Naive thymus-derived CD8-positive, alpha-beta T cell (primary cell): ENCODE measurements around the gene SARNP. TPM values are rescaled to one million over a fixed set of nuclear protein-coding genes. Genes with fewer than 3 reads are reported as not detected.
"Not testable (repeated sequence)": the region's sequence is repeated elsewhere in the genome, so short reads cannot be mapped to it uniquely, and the experiment has no call there.

Experiments
- ATAC-seq, 2 donors: fragments of 150-1000 bp; cut with Tn5 transposase in 1 of 2; sonication (Bioruptor Pico), chemical (Tn5 transposase) in 1 of 2; 1 replicate in 1 of 2; 2 replicates in 1 of 2; pipeline ENCODE4 v1.10.0; 2021; ENCODE audit warnings: mild to moderate bottlenecking in 2 of 2, moderate library complexity in 2 of 2
- POLR2A ChIA-PET: fragments of 350-600 bp; sonication (Branson Sonifier 250); formaldehyde crosslinking; loops from one replicate; lab custom pipeline; 2021; ENCODE audit warnings: antibody characterized with exemption; lab: Charles Lee
- DNase-seq, 10 donors: peaks; one replicate each; pipeline versions ENCODE4 v3.0.0 to v3.0.0-alpha.2; 2020 to 2022
- H3K27ac Mint-ChIP-seq, 10 donors: one replicate each; pipeline ENCODE4 v1.8.0; 2020 to 2022; ENCODE audit warnings: mild to moderate bottlenecking in 10 of 10, mixed read lengths in 10 of 10, moderate library complexity in 4 of 10, inconsistent platforms in 1 of 10
- H3K27me3 Mint-ChIP-seq, 5 donors: one replicate each; pipeline ENCODE4 v1.8.0; 2021 to 2022; ENCODE audit warnings: mixed read lengths in 5 of 5
- H3K36me3 Mint-ChIP-seq, 3 donors: one replicate each; pipeline ENCODE4 v1.8.0; 2020 to 2022; ENCODE audit warnings: mixed read lengths in 3 of 3, mild to moderate bottlenecking in 2 of 3, inconsistent platforms in 1 of 3
- H3K4me1 Mint-ChIP-seq, 4 donors: one replicate each; pipeline ENCODE4 v1.8.0; 2021 to 2022; ENCODE audit warnings: mixed read lengths in 4 of 4
- H3K4me3 Mint-ChIP-seq, 10 donors: one replicate each; pipeline ENCODE4 v1.8.0; 2020 to 2022; ENCODE audit warnings: mild to moderate bottlenecking in 10 of 10, mixed read lengths in 10 of 10, moderate library complexity in 6 of 10, inconsistent platforms in 1 of 10
- H3K9me3 Mint-ChIP-seq, 9 donors: one replicate each; pipeline ENCODE4 v1.8.0; 2020 to 2022; ENCODE audit warnings: mixed read lengths in 9 of 9, mild to moderate bottlenecking in 3 of 9, inconsistent platforms in 1 of 9, moderate library complexity in 1 of 9
- polyA plus RNA-seq, 3 donors: library from polyadenylated mRNA; unstranded; fragments of 300-500 nt; fragmentation: Illumina TruSeq; gene quantifications; one replicate each; pipeline ENCODE4 v1.2.3, GENCODE V29; 2021
- total RNA-seq, 8 experiments: library from RNA in 2 of 8; stranded (reverse) in 2 of 8; gene quantifications; one replicate each; pipeline ENCODE4 v1.2.3 and lab custom pipeline; 2021 to 2026

Gene SARNP
- total RNA-seq (10 to 100 TPM; 43.6 to 43.9 TPM), polyA plus RNA-seq (100 to 1,000 TPM in 1 of 3 donors, 10 to 100 TPM in 2; 93.6 to 104 (median 94.0) TPM), total RNA-seq (lab: John Stamatoyannopoulos, UW) (2.5 to 9.3 (median 5.6) reads per million in 6 experiments)

- peaks cover 0 to 64% (median 7%) of the 10 kb centered on the region in 3 donors for H3K36me3 Mint-ChIP-seq
- H3K9me3 Mint-ChIP-seq, result no peaks in the 10 kb centered on the region
- H3K4me1 Mint-ChIP-seq, result peaks cover 10 to 51% (median 41%) of the 10 kb centered on the region in 4 donors
- DNase-seq, result peak; percentile 85 to 99 (median 98)
- H3K27ac Mint-ChIP-seq, result no peak within 1 kb of the TSS
- ATAC-seq, result peak; percentile 92 to 93
- peak within 1 kb of the TSS in 1 of 10 donors; percentile 77 for H3K4me3 Mint-ChIP-seq
- H3K27me3 Mint-ChIP-seq, result no peaks in the 10 kb centered on the region
- POLR2A ChIA-PET, result interaction anchor here (0.6 to 6.0 kb wide), 30 partner anchors 10 to 1538 kb away, joined by 3 to 210 read pairs (median 4); partner anchors contain the start of genes BLOC1S1, CBX5, CD63 and CNPY2
Observed at GRCh38 chr12:55817345-55818139, at the start of gene SARNP, which contains the start of gene ORMDL2. TSS of gene SARNP (minus strand) at chr12:55817724. CDS start at chr12:55817701, 23 bp downstream. TSS of gene ORMDL2 (plus strand) at chr12:55818041. CDS start at chr12:55819000, 959 bp downstream.

- H3K4me1 Mint-ChIP-seq, H3K36me3 Mint-ChIP-seq, H3K27me3 Mint-ChIP-seq, ATAC-seq, DNase-seq, H3K4me3 Mint-ChIP-seq: not testable (repeated sequence)
- H3K9me3 Mint-ChIP-seq, result peaks cover 0 to 18% (median 0%) of the 10 kb centered on the region in 9 donors
- H3K27ac Mint-ChIP-seq, result peak overlapping the region in 1 of 10 donors; percentile 32
- POLR2A ChIA-PET, result interaction anchor here (0.6 kb wide), 1 partner anchor 17 kb away, joined by 3 read pairs; no protein-coding TSS in a partner anchor
Observed at GRCh38 chr12:55866454-55867004, 49.0 kb upstream of the SARNP start.

- POLR2A ChIA-PET, result interaction anchor here (0.5 kb wide), 1 partner anchor 195 kb away, joined by 3 read pairs; no protein-coding TSS in a partner anchor
- Mint-ChIP-seq H3K36me3 (peaks cover 0 to 4% (median 0%) of the 10 kb centered on the region in 3 donors), H3K27me3 (no peaks in the 10 kb centered on the region), H3K4me3 (no peak overlapping the region), H3K9me3 (peaks cover 0 to 18% (median 0%) of the 10 kb centered on the region in 9 donors), H3K4me1 (no peaks in the 10 kb centered on the region), H3K27ac (no peak overlapping the region)
- DNase-seq, result no peak
- ATAC-seq, result no peak
Observed at GRCh38 chr12:55865327-55865726, 47.8 kb upstream of the SARNP start.

GRCh38 chr12:55862931-55863330, 45.4 kb upstream of the SARNP start:
- POLR2A ChIA-PET, result interaction anchor here (0.7 kb wide), 2 partner anchors 327 to 1392 kb away, joined by 5 to 7 read pairs; no protein-coding TSS in a partner anchor
- not testable (repeated sequence) for H3K36me3 Mint-ChIP-seq, H3K27me3 Mint-ChIP-seq, ATAC-seq, H3K4me3 Mint-ChIP-seq, DNase-seq, H3K27ac Mint-ChIP-seq, H3K4me1 Mint-ChIP-seq
- H3K9me3 Mint-ChIP-seq, result peaks cover 0 to 18% (median 0%) of the 10 kb centered on the region in 9 donors

- H3K36me3 Mint-ChIP-seq, result peaks cover 0 to 4% (median 0%) of the 10 kb centered on the region in 3 donors
- peaks cover 0 to 15% (median 0%) of the 10 kb centered on the region in 9 donors for H3K9me3 Mint-ChIP-seq
- POLR2A ChIA-PET, result no interaction called here
- no peaks in the 10 kb centered on the region for H3K4me1 Mint-ChIP-seq
- H3K27ac Mint-ChIP-seq, result no peak overlapping the region
- H3K4me3 Mint-ChIP-seq, result no peak overlapping the region
- no peak for ATAC-seq
- H3K27me3 Mint-ChIP-seq, result no peaks in the 10 kb centered on the region
- no peak for DNase-seq
Observed at GRCh38 chr12:55862286-55862685, 44.8 kb upstream of the SARNP start.

- Mint-ChIP-seq H3K4me3 (no peak overlapping the region), H3K9me3 (peaks cover 0 to 15% (median 0%) of the 10 kb centered on the region in 9 donors), H3K27me3 (no peaks in the 10 kb centered on the region), H3K4me1 (no peaks in the 10 kb centered on the region), H3K27ac (no peak overlapping the region), H3K36me3 (peaks cover 0 to 4% (median 0%) of the 10 kb centered on the region in 3 donors)
- POLR2A ChIA-PET, result no interaction called here
- ATAC-seq (no peak), DNase-seq (no peak)
Observed at GRCh38 chr12:55861871-55862270, 44.3 kb upstream of the SARNP start.

GRCh38 chr12:55861396-55861795, 43.9 kb upstream of the SARNP start:
- Mint-ChIP-seq H3K4me1 (no peaks in the 10 kb centered on the region), H3K27ac (no peak overlapping the region), H3K4me3 (no peak overlapping the region), H3K36me3 (peaks cover 0 to 4% (median 0%) of the 10 kb centered on the region in 3 donors), H3K9me3 (peaks cover 0 to 15% (median 0%) of the 10 kb centered on the region in 9 donors), H3K27me3 (no peaks in the 10 kb centered on the region)
- DNase-seq, result no peak
- POLR2A ChIA-PET, result interaction anchor here (0.7 kb wide), 2 partner anchors 15 to 33 kb away, joined by 3 to 4 read pairs; no protein-coding TSS in a partner anchor
- no peak for ATAC-seq

- DNase-seq (no peak), ATAC-seq (no peak)
- no peak overlapping the region for H3K27ac Mint-ChIP-seq
- no peak overlapping the region for H3K4me3 Mint-ChIP-seq
- H3K4me1 Mint-ChIP-seq, result no peaks in the 10 kb centered on the region
- POLR2A ChIA-PET, result no interaction called here
- H3K27me3 Mint-ChIP-seq, result peaks cover 0 to 6% (median 0%) of the 10 kb centered on the region in 5 donors
- no peaks in the 10 kb centered on the region for H3K9me3 Mint-ChIP-seq
- no peaks in the 10 kb centered on the region for H3K36me3 Mint-ChIP-seq
Observed at GRCh38 chr12:55852740-55853139, 35.2 kb upstream of the SARNP start.

- H3K36me3 Mint-ChIP-seq, result no peaks in the 10 kb centered on the region
- POLR2A ChIA-PET, result no interaction called here
- H3K4me3 Mint-ChIP-seq, result no peak overlapping the region
- ATAC-seq, result no peak
- H3K27me3 Mint-ChIP-seq, result peaks cover 0 to 6% (median 0%) of the 10 kb centered on the region in 5 donors
- H3K4me1 Mint-ChIP-seq, result no peaks in the 10 kb centered on the region
- no peak for DNase-seq
- H3K9me3 Mint-ChIP-seq, result no peaks in the 10 kb centered on the region
- H3K27ac Mint-ChIP-seq, result no peak overlapping the region
Observed at GRCh38 chr12:55850893-55851292, 33.4 kb upstream of the SARNP start.

- Mint-ChIP-seq H3K27me3 (peaks cover 0 to 6% (median 0%) of the 10 kb centered on the region in 5 donors), H3K36me3 (no peaks in the 10 kb centered on the region)
Observed at GRCh38 chr12:55850401-55850800, 32.9 kb upstream of the SARNP start.

GRCh38 chr12:55849616-55850343, 32.3 kb upstream of the SARNP start:
- DNase-seq, result no peak
- H3K4me1 Mint-ChIP-seq, result no peaks in the 10 kb centered on the region
- no peaks in the 10 kb centered on the region for H3K9me3 Mint-ChIP-seq
- H3K27ac Mint-ChIP-seq, result peak overlapping the region in 2 of 10 donors; percentile 25 to 75
- H3K4me3 Mint-ChIP-seq, result no peak overlapping the region
- no peaks in the 10 kb centered on the region for H3K36me3 Mint-ChIP-seq
- peaks cover 0 to 6% (median 0%) of the 10 kb centered on the region in 5 donors for H3K27me3 Mint-ChIP-seq
- ATAC-seq, result no peak
- POLR2A ChIA-PET, result interaction anchor here (0.7 kb wide), 1 partner anchor 17 kb away, joined by 3 read pairs; no protein-coding TSS in a partner anchor

More at GRCh38 chr12:55850401-55850800, 32.9 kb upstream of the SARNP start:
- H3K4me3 Mint-ChIP-seq, result no peak overlapping the region
- ATAC-seq (no peak), DNase-seq (no peak)
- no peaks in the 10 kb centered on the region for H3K4me1 Mint-ChIP-seq
- POLR2A ChIA-PET, result no interaction called here
- H3K9me3 Mint-ChIP-seq, result no peaks in the 10 kb centered on the region
- no peak overlapping the region for H3K27ac Mint-ChIP-seq
